Cardiac fibroblast (primary cell): Measurements from ENCODE around the gene STRN4.
"Not testable (repeated sequence)": the region's sequence is repeated elsewhere in the genome, so short reads cannot be mapped to it uniquely, and the experiment has no call there.

Experiments
- DNase-seq, 2 donors: peaks; one replicate each; pipeline versions ENCODE4 v3.0.0 to v3.0.0-alpha.2; 2010; ENCODE audit warnings: low read depth in 2 of 2
- H3K4me3 ChIP-seq, 2 donors: replicated peaks in 1 of 2; 1 replicate in 1 of 2; 2 replicates in 1 of 2; pipeline ENCODE4 v1.5.1; 2011; ENCODE audit warnings: low read depth in 2 of 2, low read length in 2 of 2, mild to moderate bottlenecking in 2 of 2, moderate library complexity in 1 of 2
- CTCF ChIP-seq: IDR thresholded peaks from one replicate; pipeline ENCODE4 v1.5.1; 2011; ENCODE audit warnings: low read depth, mild to moderate bottlenecking, low read length, inconsistent platforms

The STRN4 gene

DNA sequence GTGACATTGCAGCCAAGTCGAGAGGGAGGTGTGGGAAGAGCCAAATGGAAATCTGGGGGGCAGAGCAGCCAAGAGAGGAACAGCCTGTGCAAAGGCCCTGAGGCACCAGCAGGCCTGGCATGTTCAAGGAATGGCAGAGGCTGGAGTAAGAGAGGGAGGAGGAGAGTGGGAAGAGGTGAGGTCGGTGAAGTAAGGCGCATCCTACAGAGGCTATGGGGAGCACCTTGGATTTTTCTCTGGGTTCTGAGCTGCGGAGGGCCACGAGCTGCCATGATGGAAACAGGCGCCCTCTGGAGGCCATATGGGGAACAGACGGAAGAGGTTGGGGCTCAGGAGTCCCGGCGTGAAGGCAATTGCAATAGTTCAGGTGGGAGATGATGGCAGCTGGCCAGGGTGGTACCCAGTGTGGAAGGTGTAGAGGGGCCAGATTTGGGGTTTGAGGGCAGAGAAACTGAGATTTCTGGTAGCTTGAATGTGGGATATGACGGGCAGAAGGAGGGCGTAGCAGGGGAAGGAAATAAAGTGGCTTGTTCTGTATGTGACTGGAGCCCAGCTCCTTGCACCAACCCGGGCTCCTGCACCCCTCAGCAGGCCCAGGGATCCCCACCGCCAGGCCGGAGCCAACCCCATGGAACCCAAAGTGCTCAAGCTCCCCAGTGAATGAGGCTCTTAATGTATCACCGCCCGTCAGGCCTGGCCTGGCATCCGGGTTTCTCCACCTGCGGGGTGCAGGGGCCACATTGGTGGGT lies 20.5 kb upstream of the STRN4 start:
- peak; percentile 85 for TF ChIP-seq CTCF
- peak in 1 of 2 donors; percentile 53 for DNase-seq
- no peak overlapping the region for H3K4me3 ChIP-seq

DNA sequence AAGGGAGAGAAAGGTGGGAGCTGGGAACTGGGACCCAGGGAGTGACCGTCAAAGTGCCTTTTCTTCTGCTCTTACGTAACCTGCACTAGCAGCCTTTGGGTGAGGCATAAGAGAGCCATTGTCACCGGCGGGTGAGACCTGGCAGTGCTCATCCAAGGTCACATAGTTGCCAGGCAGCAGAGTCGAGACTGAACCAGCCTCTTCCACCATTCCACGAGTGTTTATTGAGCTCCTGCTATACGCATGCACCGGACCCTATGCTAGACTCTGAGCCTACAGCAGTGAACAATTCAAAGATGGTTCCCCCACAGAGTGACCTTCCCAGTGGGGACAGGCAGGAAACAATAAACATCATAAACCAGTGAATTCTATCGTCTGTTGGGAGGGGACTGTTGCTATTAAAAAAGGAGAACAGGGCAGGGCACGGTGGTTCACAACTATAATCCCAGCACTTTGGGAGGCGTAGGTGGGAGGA lies 18.6 kb upstream of the STRN4 start:
- DNase-seq: no peak
- TF ChIP-seq CTCF: no peak

GRCh38 chr19:46762245-46762890 lies 16.1 kb upstream of the STRN4 start:
- TF ChIP-seq CTCF: no peak
- H3K4me3 ChIP-seq: no peak overlapping the region
- DNase-seq: no peak

More for the DNA sequence above, 18.6 kb upstream of the STRN4 start:
- no peak overlapping the region for H3K4me3 ChIP-seq

- no peak for TF ChIP-seq CTCF
- peak in 1 of 2 donors; percentile 75 for DNase-seq
- H3K4me3 ChIP-seq: no peak overlapping the region
Measured at GRCh38 chr19:46761418-46761831, 15.2 kb upstream of the STRN4 start.

GRCh38 chr19:46760897-46761296 lies 14.6 kb upstream of the STRN4 start:
- peak; percentile 47 to 60 for DNase-seq
- H3K4me3 ChIP-seq: not testable (repeated sequence)

DNA sequence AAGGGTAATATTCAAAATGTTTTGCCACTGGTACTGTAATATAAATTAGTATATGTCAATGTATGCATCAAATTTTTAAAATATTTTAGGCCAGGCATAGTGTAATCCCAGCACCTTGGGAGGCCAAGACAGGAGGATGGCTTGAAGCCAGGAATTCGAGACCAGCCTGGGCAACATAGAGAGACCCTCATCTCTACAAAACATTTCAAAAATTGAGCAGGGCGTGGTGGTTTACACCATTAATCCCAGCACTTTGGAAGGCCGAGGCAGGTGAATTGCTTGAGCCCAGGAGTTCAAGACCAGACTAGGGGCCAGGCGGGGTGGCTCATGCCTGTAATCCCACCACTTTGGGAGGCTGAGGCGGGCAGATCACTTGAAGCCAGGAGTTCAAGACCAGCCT lies 14.1 kb upstream of the STRN4 start:
- no peak for DNase-seq
- H3K4me3 ChIP-seq: no peak overlapping the region
- TF ChIP-seq CTCF: no peak

DNA sequence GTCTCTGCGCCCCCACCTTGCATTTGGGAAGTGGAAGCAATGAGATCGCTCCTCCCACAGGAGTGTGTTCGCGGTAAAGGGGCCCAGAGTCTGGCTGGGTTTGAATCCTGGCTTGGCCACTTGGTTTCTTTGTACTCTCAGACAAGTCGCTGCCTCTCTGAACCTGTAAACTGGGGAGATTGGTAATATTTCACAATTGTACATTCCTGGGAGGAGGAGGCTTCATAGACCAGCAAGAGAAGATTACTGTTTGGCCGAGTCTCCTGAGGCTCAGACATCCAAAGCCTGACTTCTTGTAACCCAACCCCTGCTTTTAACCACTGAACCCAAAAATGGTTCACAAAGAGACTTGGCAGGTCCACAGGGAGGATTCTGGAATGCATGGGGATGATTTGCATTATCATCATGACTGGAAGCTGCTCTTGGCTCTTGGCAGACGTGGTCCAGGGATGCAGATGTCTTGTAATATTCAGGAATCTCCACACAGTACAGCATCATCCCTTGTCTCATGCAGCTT lies 13.6 kb upstream of the STRN4 start:
- no peak overlapping the region for H3K4me3 ChIP-seq
- peak; percentile 94 to 95 for DNase-seq
- TF ChIP-seq CTCF: no peak
